GM19455 (cell line): ENCODE data around the gene RFESD.
"Not testable (repeated sequence)": the region's sequence is repeated elsewhere in the genome, so short reads cannot be mapped to it uniquely, and the experiment has no call there.

Source experiments
- ATAC-seq: cut with Tn5 transposase; IDR thresholded peaks from one replicate; pipeline ENCODE4 v1.9.1; 2021; ENCODE audit not compliant: unreplicated experiment

Gene RFESD

GRCh38 chr5:95627971-95628810 lies 18.4 kb upstream of the RFESD start:
- ATAC-seq: no peak

- ATAC-seq: no peak
Observed at GRCh38 chr5:95628933-95629332, 17.6 kb upstream of the RFESD start.

GRCh38 chr5:95630394-95630917 lies 16.1 kb upstream of the RFESD start:
- no peak for ATAC-seq

- ATAC-seq: peak; percentile 7
Observed at GRCh38 chr5:95631255-95631958, 15.2 kb upstream of the RFESD start.

- ATAC-seq: peak; percentile 81
Observed at GRCh38 chr5:95631991-95632675, 14.4 kb upstream of the RFESD start.

GRCh38 chr5:95632942-95633341 lies 13.6 kb upstream of the RFESD start:
- ATAC-seq: not testable (repeated sequence)

- ATAC-seq: no peak
Observed at GRCh38 chr5:95633671-95634070, 12.9 kb upstream of the RFESD start.

GRCh38 chr5:95634081-95634480 lies 12.5 kb upstream of the RFESD start:
- ATAC-seq: no peak

- ATAC-seq: no peak
Observed at GRCh38 chr5:95638632-95639031, 7.9 kb upstream of the RFESD start.

GRCh38 chr5:95641741-95642220 lies 4.8 kb upstream of the RFESD start:
- ATAC-seq: no peak

GRCh38 chr5:95643152-95643551 lies 3.4 kb upstream of the RFESD start:
- ATAC-seq: no peak

GRCh38 chr5:95644351-95645042 lies 2.1 kb upstream of the RFESD start:
- no peak for ATAC-seq

GRCh38 chr5:95646226-95646568 lies 380 bp upstream of the RFESD start:
- not testable (repeated sequence) for ATAC-seq

- ATAC-seq: no peak
Observed at GRCh38 chr5:95647886-95648860, 1.6 kb downstream of the RFESD start.

- ATAC-seq: no peak
Observed at GRCh38 chr5:95649274-95649673, 2.7 kb downstream of the RFESD start.

GRCh38 chr5:95649842-95650620 lies 3.5 kb downstream of the RFESD start:
- ATAC-seq: no peak

- ATAC-seq: no peak
Observed at GRCh38 chr5:95652849-95653248, 6.3 kb downstream of the RFESD start.

GRCh38 chr5:95654196-95654595 lies 7.6 kb downstream of the RFESD start:
- no peak for ATAC-seq

- ATAC-seq: no peak
Observed at GRCh38 chr5:95655575-95655974, 9.0 kb downstream of the RFESD start.
